Pancreas (tissue), 10 donors: ENCODE measurements around the gene TRIO. TPM values are rescaled to one million over a fixed set of nuclear protein-coding genes. Genes with fewer than 3 reads are reported as not detected.
A peak's percentile ranks its signal among the peaks of the same experiment; 100 is the strongest.

Experiments used
- ATAC-seq, 4 donors: fragments of 200-7000 bp; cut with Tn5 transposase; one replicate each; pipeline versions ENCODE4 v1.8.0 to v1.9.1; 2020; ENCODE audit warnings: mild to moderate bottlenecking in 4 of 4, moderate library complexity in 4 of 4
- DNase-seq, 6 donors: peaks; one replicate each; pipeline ENCODE4 v3.0.0-alpha.2; 2020
- FAIRE-seq: peaks from 2 replicates; lab custom pipeline; 2012; peaks lifted over from hg19 to GRCh38; lab: Jason Lieb, UNC
- H3K27ac ChIP-seq, 4 donors: fragments of 200-600 bp; sonication (generic); 1 replicate in 3 of 4; 2 replicates in 1 of 4; pipeline versions ENCODE4 v1.5.0 to v1.8.0; 2020
- H3K27me3 ChIP-seq, 4 donors: fragments of 200-600 bp; one replicate each; pipeline ENCODE4 v1.8.0; 2021
- H3K36me3 ChIP-seq, 3 donors: fragments of 200-600 bp; sonication (generic) in 1 of 3; one replicate each; pipeline versions ENCODE4 v1.5.0 to v1.8.0; 2020 to 2021
- H3K4me1 ChIP-seq, 3 donors: fragments of 200-600 bp; one replicate each; pipeline ENCODE4 v1.8.0; 2021
- H3K4me3 ChIP-seq, 4 donors: fragments of 200-600 bp; sonication (generic) in 2 of 4; one replicate each; pipeline versions ENCODE4 v1.5.0 to v1.8.0; 2020 to 2021
- H3K9me3 ChIP-seq, 4 donors: fragments of 200-600 bp; one replicate each; pipeline ENCODE4 v1.8.0; 2021
- CTCF ChIP-seq, 4 donors: fragments of 200-600 bp; sonication (generic) in 3 of 4; IDR thresholded peaks; one replicate each; pipeline versions ENCODE4 v1.5.0 to v1.8.0; 2021; ENCODE audit warnings: antibody characterized with exemption in 4 of 4
- WGBS, 2 donors: extraction: QIAGEN DNeasy Blood & Tissue Kit; methylation state at CpG; one replicate each; pipeline ENCODE4 v1.1.7; 2013; 5-methylcytosine and 5-hydroxymethylcytosine counted together
- intact Hi-C, 3 donors: fragments of 100-400 bp; cut with DNase I; formaldehyde crosslinking; loops; one replicate each; pipeline versions ENCODE4 v1.11.1 to v1.14.2; 2022
- polyA plus RNA-seq, 2 donors: library from polyadenylated mRNA; stranded (reverse); fragments of 200-250 nt; gene quantifications; one replicate each; pipeline ENCODE4 v1.2.3, GENCODE V29; 2013
- total RNA-seq, 6 donors: library from RNA; stranded (reverse); fragmentation: NEBNext Ultra II Directional in 4 of 6; extraction: Animal tissue kit (Norgen Biotek cat#: 25700) in 4 of 6; gene quantifications; one replicate each; pipeline versions ENCODE4 v1.2.1 to v1.2.4, GENCODE V29; 2021 to 2023
- donor health status: healthy with polysubstance abuse.
- donor health status: DM: no; HTN: no; CAD: no; lungs with moderate emphysema.
- donor health status: DM: no; HTN: no; CAD: no.
- donor health status: control.
- donor health status: control.
- donor health status: Bipolar disorder and iron deficiency.
- donor health status: DM: yes; HTN: yes; CAD: no.
- donor health status: DM: no; HTN: no; CAD: no.
- donor health status: DM: no; HTN: no; CAD: no.
- donor health status: DM: yes; HTN: yes; CAD: no.

The TRIO gene
- total and polyA plus RNA-seq, 8 donors: 27.3 to 82.5 (median 38.3) TPM

- Histone ChIP-seq H3K9me3 (no peaks in the 10 kb centered on the region), H3K27ac (peak overlapping the region; percentile 43 to 64 (median 46)), H3K4me1 (peaks cover 0 to 12% (median 8%) of the 10 kb centered on the region in 3 donors), H3K36me3 (peaks cover 0 to 28% (median 4%) of the 10 kb centered on the region in 3 donors), H3K4me3 (peak overlapping the region in 2 of 4 donors; percentile 5 to 23), H3K27me3 (no peaks in the 10 kb centered on the region)
- FAIRE-seq: no peak
- intact Hi-C loops: no loop called here
- no peak for TF ChIP-seq CTCF (IDR thresholded peaks at IDR 0.05)
- ATAC-seq: peak; percentile 94 to 96 (median 95)
- peak in 4 of 6 donors; percentile 64 to 76 (median 68) for DNase-seq
- WGBS, 2 donors: 25 to 27% methylated on average over 8 of the region's 8 CpGs
Observed at GRCh38 chr5:14374100-14374499, 231.0 kb downstream of the TRIO start.

- Histone ChIP-seq H3K27ac (no peak overlapping the region), H3K4me1 (peaks cover 0 to 12% (median 8%) of the 10 kb centered on the region in 3 donors), H3K27me3 (no peaks in the 10 kb centered on the region), H3K36me3 (peaks cover 0 to 25% (median 7%) of the 10 kb centered on the region in 3 donors), H3K9me3 (no peaks in the 10 kb centered on the region), H3K4me3 (no peak overlapping the region)
- intact Hi-C loops: no loop called here
- FAIRE-seq: no peak
- DNase-seq: no peak
- WGBS, 2 donors: 83 to 86% methylated on average over 3 of the region's 3 CpGs
- TF ChIP-seq CTCF (IDR thresholded peaks at IDR 0.05): no peak
- ATAC-seq: no peak
Observed at GRCh38 chr5:14376789-14377188, 233.6 kb downstream of the TRIO start.

GRCh38 chr5:14379739-14380497, 236.8 kb downstream of the TRIO start:
- 93 to 95% methylated on average over 34 to 35 of the region's 35 CpGs for WGBS, 2 donors
- no peak for TF ChIP-seq CTCF (IDR thresholded peaks at IDR 0.05)
- DNase-seq (no peak), FAIRE-seq (no peak), ATAC-seq (no peak)
- no peak overlapping the region for H3K27ac ChIP-seq
- no peak overlapping the region for H3K4me3 ChIP-seq
- peaks cover 0 to 31% (median 7%) of the 10 kb centered on the region in 3 donors for H3K36me3 ChIP-seq
- H3K27me3 ChIP-seq: no peaks in the 10 kb centered on the region
- H3K9me3 ChIP-seq: no peaks in the 10 kb centered on the region
- intact Hi-C loops: no loop called here
- H3K4me1 ChIP-seq: no peaks in the 10 kb centered on the region

GRCh38 chr5:14380712-14381111, 237.6 kb downstream of the TRIO start:
- peaks cover 0 to 31% (median 7%) of the 10 kb centered on the region in 3 donors for H3K36me3 ChIP-seq

More at GRCh38 chr5:14380712-14381111, 237.6 kb downstream of the TRIO start:
- Histone ChIP-seq H3K27me3 (no peaks in the 10 kb centered on the region), H3K4me3 (no peak overlapping the region), H3K9me3 (no peaks in the 10 kb centered on the region), H3K27ac (no peak overlapping the region), H3K4me1 (no peaks in the 10 kb centered on the region)
- 69 to 92% methylated on average over 4 of the region's 4 CpGs for WGBS, 2 donors
- intact Hi-C loops: no loop called here
- no peak for DNase-seq
- ATAC-seq: no peak
- no peak for FAIRE-seq
- TF ChIP-seq CTCF (IDR thresholded peaks at IDR 0.05): no peak
